Vagina (tissue), 2 donors: Measurements from ENCODE around the gene SLC7A9. TPM values are rescaled to one million over a fixed set of nuclear protein-coding genes. Genes with fewer than 3 reads are reported as not detected.
"Not testable (repeated sequence)": the region's sequence is repeated elsewhere in the genome, so short reads cannot be mapped to it uniquely, and the experiment has no call there.

ENCODE experiments used
- DNase-seq, 2 donors: peaks; one replicate each; pipeline ENCODE4 v3.0.0-alpha.2; 2017; ENCODE audit errors: extremely low spot score in 2 of 2
- H3K27ac ChIP-seq: fragments of 200-600 bp; sonication (generic); one replicate; pipeline ENCODE4 v1.5.1; 2019
- H3K27me3 ChIP-seq: fragments of 200-600 bp; sonication (generic); one replicate; pipeline ENCODE4 v1.5.1; 2019
- H3K36me3 ChIP-seq, 2 donors: fragments of 200-600 bp; sonication (generic); one replicate each; pipeline ENCODE4 v1.5.1; 2017 to 2019
- H3K4me1 ChIP-seq: fragments of 200-600 bp; sonication (generic); one replicate; pipeline ENCODE4 v1.5.1; 2019
- H3K4me3 ChIP-seq, 2 donors: fragments of 200-600 bp; sonication (generic); 1 replicate in 1 of 2; 2 replicates in 1 of 2; pipeline ENCODE4 v1.5.1; 2016 to 2019
- H3K9me3 ChIP-seq: fragments of 200-600 bp; sonication (generic); one replicate; pipeline ENCODE4 v1.5.1; 2019
- CTCF ChIP-seq, 3 experiments: fragments of 450-650 bp in 2 of 3; fragments of 200-600 bp in 1 of 3; sonication (generic) in 1 of 3; IDR thresholded peaks; one replicate each; pipeline ENCODE4 v1.5.1; 2017 to 2019; ENCODE audit warnings: antibody characterized with exemption in 3 of 3, mild to moderate bottlenecking in 2 of 3, moderate library complexity in 2 of 3
- POLR2A ChIP-seq, 2 donors: fragments of 450-650 bp; IDR thresholded peaks; one replicate each; pipeline ENCODE4 v1.6.1; 2017; ENCODE audit warnings: antibody characterized with exemption in 2 of 2, mild to moderate bottlenecking in 2 of 2, moderate library complexity in 2 of 2
- POLR2AphosphoS5 ChIP-seq, 2 donors: sonication (generic); formaldehyde crosslinking; IDR thresholded peaks; one replicate each; pipeline ENCODE4 v1.9.0; 2017; ENCODE audit warnings: antibody characterized with exemption in 2 of 2, mild to moderate bottlenecking in 2 of 2, low read depth in 1 of 2; ENCODE audit not compliant: insufficient read depth in 1 of 2
- intact Hi-C: fragments of 100-400 bp; cut with DNase I; formaldehyde crosslinking; loops from one replicate; pipeline ENCODE4 v1.15.1; 2023
- total RNA-seq: library from RNA; depleted of rRNA; stranded (reverse); fragments of >200 nt; gene quantifications from one replicate; pipeline ENCODE4 v1.2.3, GENCODE V29; 2016

The SLC7A9 gene
- total RNA-seq, 1 donor from 2014 or later: not detected

- intact Hi-C loops: no loop called here
- Histone ChIP-seq H3K36me3 (no peaks in the 10 kb centered on the region), H3K9me3 (no peaks in the 10 kb centered on the region), H3K27ac (no peak overlapping the region), H3K4me1 (no peaks in the 10 kb centered on the region), H3K27me3 (no peaks in the 10 kb centered on the region), H3K4me3 (no peak overlapping the region)
- DNase-seq: no peak
- TF ChIP-seq CTCF (IDR thresholded peaks at IDR 0.05): no peak
- no peak for TF ChIP-seq POLR2AphosphoS5 (IDR thresholded peaks at IDR 0.05; ENCODE audit: insufficient read depth in 1 of 2, low read depth in 1 of 2)
- TF ChIP-seq POLR2A (IDR thresholded peaks at IDR 0.05): no peak
These were observed 17.4 kb downstream of the SLC7A9 start for GRCh38 chr19:32852216-32852615.

GRCh38 chr19:32848035-32848434 is 21.5 kb downstream of the SLC7A9 start:
- H3K9me3 ChIP-seq, DNase-seq, H3K4me1 ChIP-seq, H3K27ac ChIP-seq, H3K36me3 ChIP-seq, intact Hi-C loops, H3K27me3 ChIP-seq, H3K4me3 ChIP-seq: not testable (repeated sequence)

GRCh38 chr19:32843716-32844245 is 25.8 kb downstream of the SLC7A9 start:
- Histone ChIP-seq H3K27me3 (no peaks in the 10 kb centered on the region), H3K4me1 (no peaks in the 10 kb centered on the region), H3K36me3 (no peaks in the 10 kb centered on the region), H3K27ac (no peak overlapping the region), H3K4me3 (no peak overlapping the region), H3K9me3 (no peaks in the 10 kb centered on the region)
- intact Hi-C loops: no loop called here
- DNase-seq: no peak
- no peak for TF ChIP-seq CTCF (IDR thresholded peaks at IDR 0.05)
- no peak for TF ChIP-seq POLR2A (IDR thresholded peaks at IDR 0.05)
- TF ChIP-seq POLR2AphosphoS5 (IDR thresholded peaks at IDR 0.05; ENCODE audit: insufficient read depth in 1 of 2, low read depth in 1 of 2): no peak

GRCh38 chr19:32842061-32842460 is 27.5 kb downstream of the SLC7A9 start:
- no peaks in the 10 kb centered on the region for H3K9me3 ChIP-seq
- H3K4me1 ChIP-seq: no peaks in the 10 kb centered on the region
- no peaks in the 10 kb centered on the region for H3K36me3 ChIP-seq
- H3K4me3 ChIP-seq: no peak overlapping the region
- H3K27me3 ChIP-seq: no peaks in the 10 kb centered on the region
- TF ChIP-seq POLR2A (IDR thresholded peaks at IDR 0.05) (no peak), CTCF (IDR thresholded peaks at IDR 0.05) (no peak), POLR2AphosphoS5 (IDR thresholded peaks at IDR 0.05; ENCODE audit: insufficient read depth in 1 of 2, low read depth in 1 of 2) (no peak)
- intact Hi-C loops: no loop called here
- no peak for DNase-seq
- no peak overlapping the region for H3K27ac ChIP-seq

- no peaks in the 10 kb centered on the region for H3K9me3 ChIP-seq
- no peak overlapping the region for H3K27ac ChIP-seq
- H3K4me1 ChIP-seq: no peaks in the 10 kb centered on the region
- H3K36me3 ChIP-seq: no peaks in the 10 kb centered on the region
- TF ChIP-seq POLR2AphosphoS5 (IDR thresholded peaks at IDR 0.05; ENCODE audit: insufficient read depth in 1 of 2, low read depth in 1 of 2) (no peak), CTCF (IDR thresholded peaks at IDR 0.05) (no peak), POLR2A (IDR thresholded peaks at IDR 0.05) (no peak)
- no peak for DNase-seq
- no peaks in the 10 kb centered on the region for H3K27me3 ChIP-seq
- no peak overlapping the region for H3K4me3 ChIP-seq
- intact Hi-C loops: no loop called here
These were observed 32.0 kb downstream of the SLC7A9 start for GRCh38 chr19:32837531-32837930.

- DNase-seq: not testable (repeated sequence)
These were observed 36.2 kb downstream of the SLC7A9 start for GRCh38 chr19:32833388-32833787.

GRCh38 chr19:32832825-32833224 is 36.7 kb downstream of the SLC7A9 start:
- H3K27ac ChIP-seq, H3K4me3 ChIP-seq, H3K36me3 ChIP-seq, H3K27me3 ChIP-seq, intact Hi-C loops, H3K9me3 ChIP-seq, H3K4me1 ChIP-seq, DNase-seq: not testable (repeated sequence)

More at GRCh38 chr19:32833388-32833787, 36.2 kb downstream of the SLC7A9 start:
- H3K27me3 ChIP-seq, intact Hi-C loops, H3K27ac ChIP-seq, H3K36me3 ChIP-seq, H3K4me1 ChIP-seq, H3K4me3 ChIP-seq, H3K9me3 ChIP-seq: not testable (repeated sequence)

- H3K4me1 ChIP-seq, intact Hi-C loops, DNase-seq, H3K36me3 ChIP-seq, H3K27ac ChIP-seq, H3K9me3 ChIP-seq, H3K4me3 ChIP-seq, H3K27me3 ChIP-seq: not testable (repeated sequence)
These were observed 37.5 kb downstream of the SLC7A9 start for GRCh38 chr19:32832094-32832493.
